DMS153 treated with DMSO at 0.1 percent for 48 hours (cell line): ENCODE data around the gene ROBO3.

Experiments
- DNase-seq: peaks from one replicate; lab custom pipeline; 2025; ENCODE audit not compliant: unreplicated experiment; lab: John Stamatoyannopoulos, UW

Gene ROBO3

GRCh38 chr11:124891373-124891861 lies 26.2 kb downstream of the ROBO3 start:
- DNase-seq: no peak

GRCh38 chr11:124892146-124892545 lies 26.9 kb downstream of the ROBO3 start:
- no peak for DNase-seq

DNA sequence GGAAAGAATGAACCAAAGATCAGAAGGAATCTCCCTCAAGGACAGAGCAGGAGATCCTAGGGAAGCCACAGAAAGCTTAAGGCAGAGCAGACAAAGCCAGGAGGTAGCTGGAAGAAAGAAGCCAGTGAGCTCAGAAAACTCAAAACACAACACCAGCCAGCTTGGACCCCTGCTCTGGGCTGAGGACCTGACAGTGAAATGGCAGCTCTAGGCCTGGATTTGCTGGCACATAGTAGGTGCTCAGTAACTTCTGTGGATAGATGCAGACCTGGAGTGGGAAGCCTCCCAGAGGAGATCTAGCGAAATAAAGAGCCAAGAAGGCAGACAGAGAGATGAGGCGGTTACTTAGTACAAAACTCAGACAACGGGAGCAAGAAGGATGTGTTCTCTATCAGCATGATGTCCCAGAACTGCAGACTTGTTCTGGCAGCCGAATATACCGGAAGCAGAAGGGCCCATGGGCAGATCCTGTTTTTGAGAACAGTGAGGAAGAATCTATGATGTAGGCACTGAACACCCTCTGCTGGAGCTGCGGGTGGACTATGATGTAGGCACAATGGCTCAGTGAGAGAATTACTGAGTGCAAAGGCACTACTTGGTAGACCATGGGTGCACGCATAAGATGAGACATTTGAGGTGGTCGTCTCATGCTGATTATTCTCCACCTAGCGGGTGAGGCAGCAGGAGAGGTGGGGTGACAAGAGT lies 27.7 kb downstream of the ROBO3 start:
- no peak for DNase-seq

DNA sequence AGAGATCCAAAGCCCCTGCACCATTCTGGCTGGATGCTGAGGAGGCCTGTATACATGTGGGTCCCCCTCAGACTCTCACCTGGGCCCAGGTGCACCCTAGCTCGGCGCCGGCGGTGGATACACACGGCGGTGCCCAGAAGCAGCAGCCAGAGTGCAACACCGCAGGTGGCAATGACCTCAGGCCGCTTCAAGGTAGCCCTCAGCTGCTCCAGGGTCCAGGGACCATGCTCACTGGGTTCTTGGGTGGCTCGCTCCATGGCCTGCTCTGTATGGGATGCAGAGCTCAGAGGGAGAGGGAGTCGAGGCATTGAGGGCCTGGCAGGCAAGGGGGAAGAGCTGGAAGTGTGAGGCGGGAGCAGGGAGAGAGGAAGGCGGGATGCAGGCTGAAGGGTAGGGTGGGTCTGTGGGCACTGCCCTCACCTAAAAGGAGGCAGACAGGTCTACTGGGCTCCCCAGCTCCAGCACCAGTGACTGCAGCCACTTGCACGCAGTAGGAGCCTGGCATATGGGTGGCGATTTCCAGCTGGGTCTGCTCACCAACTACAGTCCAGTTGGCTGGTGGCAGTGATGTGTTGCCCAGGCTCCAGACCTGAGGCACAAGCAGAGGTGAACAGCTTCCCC lies 28.7 kb downstream of the ROBO3 start:
- no peak for DNase-seq

DNA sequence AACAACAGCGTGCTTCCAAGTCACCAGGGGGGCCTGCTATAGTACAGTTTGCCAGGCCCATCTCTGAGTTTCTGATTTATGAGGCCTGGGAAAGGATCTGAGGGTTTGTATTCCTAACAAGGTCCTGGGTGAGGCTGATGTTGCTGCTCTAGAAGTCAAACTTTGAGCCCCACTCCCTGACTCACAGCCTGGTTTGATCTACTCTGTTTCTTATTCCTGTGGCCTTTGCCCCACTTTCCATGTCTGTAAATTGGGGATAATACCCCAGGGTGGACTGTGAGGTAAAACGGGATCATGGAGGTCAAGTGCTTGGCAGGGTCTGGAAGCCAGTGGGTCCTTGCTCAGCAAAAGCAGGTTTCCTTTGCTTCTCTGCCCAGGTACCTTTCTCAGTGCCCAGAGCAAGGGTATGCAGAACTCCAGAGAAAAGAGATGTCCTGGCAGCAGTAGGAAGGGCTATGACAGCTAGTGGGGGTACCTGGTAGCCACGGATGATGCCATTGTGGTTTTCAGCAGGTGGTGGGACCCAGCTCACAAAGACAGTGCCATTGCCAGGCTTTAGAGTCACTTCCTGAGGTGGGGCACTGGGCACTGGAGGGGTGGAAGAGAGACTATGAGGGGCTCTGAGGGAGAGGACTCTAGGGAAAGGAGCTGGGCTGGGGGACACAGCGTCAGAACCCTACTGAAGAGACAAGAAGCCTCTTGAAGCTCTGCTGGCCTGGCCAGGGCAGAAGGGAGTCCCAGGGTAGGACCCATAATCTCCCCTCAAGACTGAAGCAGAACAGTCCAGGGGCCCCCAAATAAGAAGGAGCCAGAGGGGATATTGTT lies 29.6 kb downstream of the ROBO3 start:
- DNase-seq: no peak

GRCh38 chr11:124895471-124895971 lies 30.3 kb downstream of the ROBO3 start:
- DNase-seq: no peak

DNA sequence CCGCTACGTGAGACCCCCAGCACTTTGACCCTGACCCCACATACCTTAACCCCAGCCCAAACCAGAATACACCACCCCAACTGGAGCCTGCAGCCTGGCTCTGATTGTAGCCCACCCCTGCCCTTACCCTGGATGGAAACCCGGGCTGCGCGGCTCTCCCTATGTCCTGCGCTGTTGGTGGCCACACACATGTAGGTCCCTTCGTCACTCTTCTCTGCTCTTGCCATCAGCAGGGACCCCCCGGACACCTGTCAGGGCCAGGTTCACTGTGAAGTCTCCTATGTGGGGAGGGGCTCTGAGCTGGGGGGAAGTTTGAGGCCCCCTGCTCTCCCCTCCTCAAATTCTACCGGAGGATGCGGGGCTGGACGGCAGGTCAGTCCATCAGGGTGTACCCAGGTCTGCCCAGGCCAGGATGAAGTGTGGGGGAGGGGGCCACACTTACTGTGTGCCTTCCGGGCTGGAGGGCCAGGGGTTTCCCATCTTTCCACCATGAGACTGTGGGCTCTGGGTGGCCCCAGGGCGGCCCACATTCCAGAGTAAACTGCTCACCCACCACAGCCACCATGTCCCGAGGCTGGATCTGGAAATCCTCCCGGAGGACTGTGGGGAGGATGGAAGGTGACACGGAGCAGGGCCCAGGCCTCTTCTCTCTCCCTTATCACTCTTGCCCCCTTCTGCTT lies 31.0 kb downstream of the ROBO3 start:
- DNase-seq: no peak

GRCh38 chr11:124896821-124897391 lies 31.7 kb downstream of the ROBO3 start:
- no peak for DNase-seq

- DNase-seq: no peak
These were observed 32.5 kb downstream of the ROBO3 start, which contains the start of gene ROBO4 for GRCh38 chr11:124897674-124898262. Gene ROBO4, minus strand, starts transcription at chr11:124897865. Its CDS starts 70 bp downstream, at chr11:124897795.

GRCh38 chr11:124898263-124898680 lies 33.0 kb downstream of the ROBO3 start:
- no peak for DNase-seq

- DNase-seq: no peak
These were observed 33.5 kb downstream of the ROBO3 start for GRCh38 chr11:124898711-124899110.

- DNase-seq: no peak
These were observed 34.3 kb downstream of the ROBO3 start for GRCh38 chr11:124899383-124900145.

- no peak for DNase-seq
These were observed 35.2 kb downstream of the ROBO3 start for GRCh38 chr11:124900464-124900863.

DNA sequence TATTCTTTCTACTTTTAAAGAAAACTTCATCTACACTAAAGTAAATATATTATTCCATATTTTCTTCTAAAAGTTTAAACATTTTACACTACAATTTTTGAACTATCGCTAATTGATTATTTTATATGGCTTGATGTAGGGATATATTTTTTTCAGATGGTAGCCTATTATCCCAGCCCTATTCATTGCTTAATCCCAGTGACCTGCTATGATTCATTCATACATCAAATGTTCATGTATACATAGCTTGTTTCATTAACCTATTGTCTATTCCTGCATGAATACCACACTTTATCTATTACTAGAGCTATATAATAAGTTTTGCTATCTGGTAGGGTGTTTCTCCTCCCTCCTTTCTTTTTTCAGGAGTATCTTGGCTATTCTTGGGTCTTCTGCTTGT lies 37.4 kb downstream of the ROBO3 start:
- no peak for DNase-seq

DNA sequence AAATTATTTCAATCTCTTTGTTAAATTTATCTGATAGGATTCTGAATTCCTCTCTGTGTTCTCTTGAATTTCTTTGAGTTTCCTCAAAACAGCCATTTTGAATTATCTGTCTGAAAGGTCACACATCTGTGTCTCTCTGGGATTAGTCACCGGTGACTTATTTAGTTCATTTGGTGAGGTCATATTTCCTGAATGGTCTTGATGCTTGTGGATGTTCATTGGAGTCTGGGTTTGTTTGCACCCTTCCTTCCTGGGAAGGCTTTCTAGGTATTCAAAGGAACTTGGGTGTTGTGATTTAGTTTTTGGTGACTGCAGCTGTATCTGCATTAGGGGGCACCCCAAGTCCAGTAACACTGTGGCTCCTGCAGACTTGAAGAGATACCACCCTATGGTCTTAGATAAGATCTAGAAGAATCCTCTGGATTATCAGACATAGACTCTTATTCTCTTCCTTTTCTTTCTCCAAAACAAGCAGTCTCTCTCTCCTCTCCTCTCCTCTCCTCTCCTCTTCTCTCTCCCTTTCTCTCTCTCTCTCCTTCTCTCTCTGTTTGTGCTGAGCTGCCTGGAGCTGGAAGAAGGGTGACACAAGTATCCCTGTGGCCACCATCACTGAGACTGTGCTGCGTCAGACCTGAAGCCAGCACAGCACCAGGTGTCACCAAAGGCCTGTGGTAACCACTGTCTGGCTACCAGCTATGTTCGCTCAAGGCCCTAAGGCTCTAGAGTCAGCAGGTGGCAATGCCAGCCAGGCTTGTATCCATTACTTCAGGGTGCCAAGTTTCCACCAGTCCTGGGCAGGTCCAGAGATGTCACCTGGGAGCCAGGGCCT lies 50.5 kb downstream of the ROBO3 start:
- no peak for DNase-seq

GRCh38 chr11:124916370-124916710 lies 51.1 kb downstream of the ROBO3 start:
- DNase-seq: no peak

GRCh38 chr11:124917115-124917637 lies 51.9 kb downstream of the ROBO3 start:
- no peak for DNase-seq

DNA sequence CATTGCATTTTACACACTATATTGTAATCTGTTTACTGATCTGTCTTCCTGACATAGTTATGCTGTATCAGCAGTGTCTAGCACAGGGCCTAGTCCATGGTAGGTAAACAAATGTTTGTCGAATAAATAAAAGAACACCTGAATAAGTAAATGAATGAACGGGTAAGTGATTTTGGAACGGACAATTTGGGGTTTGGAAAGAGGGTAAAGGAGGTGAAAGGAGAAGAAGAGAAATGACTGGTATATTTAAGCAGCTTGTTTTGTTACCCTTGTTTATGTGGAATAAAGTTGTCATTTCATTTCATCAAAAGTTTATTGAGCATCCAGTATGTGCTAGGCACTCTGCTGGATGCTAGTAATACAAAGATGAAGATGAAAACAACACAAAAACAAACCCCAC lies 53.7 kb downstream of the ROBO3 start, which contains the start of gene HEPN1:
Gene HEPN1, plus strand, starts transcription at position 301 of the 400 bp plus-strand sequence.
- DNase-seq: no peak
